IMR-90 (cell line): ENCODE data around the gene TXNDC11. TPM values are rescaled to one million over a fixed set of nuclear protein-coding genes. Genes with fewer than 3 reads are reported as not detected.

ENCODE experiments used
- ATAC-seq: fragments of 200-7000 bp; cut with Tn5 transposase; 2 replicates; pipeline ENCODE4 v1.9.1; 2020; ENCODE audit warnings: low read depth, mild to moderate bottlenecking, moderate library complexity
- BruUV-seq: library from RNA; stranded (reverse); fragments of 400-500 nt; replicated peaks from 2 replicates; lab custom pipeline; 2021; lab: Mats Ljungman, UMichigan
- CTCF ChIA-PET: fragments of 300-600 bp; formaldehyde crosslinking; extraction: SDS; loops from one replicate; lab custom pipeline; 2021; ENCODE audit warnings: antibody characterized with exemption; lab: Yijun Ruan, JAX
- POLR2A ChIA-PET: fragments of 300-600 bp; sonication (Branson Sonifier 250); formaldehyde crosslinking; loops from one replicate; lab custom pipeline; 2022; ENCODE audit warnings: antibody characterized with exemption; ENCODE audit not compliant: unreplicated experiment; lab: Charles Lee
- DNase-seq: peaks from one replicate; pipeline ENCODE4 v3.0.0; 2013
- H2AFZ ChIP-seq: replicated peaks from 2 replicates; pipeline ENCODE3; 2013; ENCODE audit warnings: low read length, mild to moderate bottlenecking; ENCODE audit not compliant: poor library complexity
- H2AK5ac ChIP-seq: 2 replicates; pipeline ENCODE4 v1.6.1; 2013; ENCODE audit warnings: low read depth, low read length, inconsistent platforms
- H2AK9ac ChIP-seq: replicated peaks from 2 replicates; pipeline ENCODE3; 2013; ENCODE audit warnings: mild to moderate bottlenecking, low read depth, low read length, moderate library complexity; ENCODE audit not compliant: poor library complexity
- H2BK120ac ChIP-seq: 2 replicates; pipeline ENCODE4 v1.6.1; 2013; ENCODE audit warnings: low read depth, low read length, inconsistent platforms
- H2BK15ac ChIP-seq: 3 replicates; pipeline ENCODE4 v1.6.1; 2013; ENCODE audit warnings: low read depth, low read length, inconsistent platforms
- H2BK20ac ChIP-seq: 2 replicates; pipeline ENCODE4 v1.6.1; 2013; ENCODE audit warnings: low read depth, mild to moderate bottlenecking, inconsistent platforms, low read length, moderate library complexity
- H2BK5ac ChIP-seq: 2 replicates; pipeline ENCODE4 v1.6.1; 2013; ENCODE audit warnings: mild to moderate bottlenecking, low read depth, low read length, inconsistent platforms; ENCODE audit not compliant: poor library complexity, severe bottlenecking
- H3K14ac ChIP-seq: replicated peaks from 2 replicates; pipeline ENCODE4 v1.6.1; 2013; ENCODE audit warnings: low read depth, low read length, inconsistent platforms
- H3K18ac ChIP-seq: 2 replicates; pipeline ENCODE4 v1.6.1; 2013; ENCODE audit warnings: low read depth, low read length, control low read depth
- H3K23ac ChIP-seq: 2 replicates; pipeline ENCODE4 v1.6.1; 2013; ENCODE audit warnings: low read depth, low read length, inconsistent platforms
- H3K27ac ChIP-seq: 2 replicates; pipeline ENCODE4 v1.5.1; 2013; ENCODE audit warnings: mild to moderate bottlenecking, control low read depth, low read length; ENCODE audit not compliant: insufficient read depth
- H3K27me3 ChIP-seq: 2 replicates; pipeline ENCODE4 v1.6.1; 2013; ENCODE audit warnings: low read length; ENCODE audit not compliant: control insufficient read depth, insufficient read depth
- H3K36me3 ChIP-seq: 2 replicates; pipeline ENCODE4 v1.6.1; 2013; ENCODE audit warnings: low read length, mixed read lengths; ENCODE audit not compliant: control insufficient read depth, insufficient read depth
- H3K4ac ChIP-seq: 2 replicates; pipeline ENCODE4 v1.6.1; 2013; ENCODE audit warnings: low read depth, low read length, inconsistent platforms
- H3K4me1 ChIP-seq: 2 replicates; pipeline ENCODE4 v1.6.1; 2013; ENCODE audit warnings: low read length, mixed read lengths; ENCODE audit not compliant: control insufficient read depth, insufficient read depth
- H3K4me2 ChIP-seq: 2 replicates; pipeline ENCODE4 v1.6.1; 2013; ENCODE audit warnings: low read depth, mild to moderate bottlenecking, control low read depth, low read length, moderate library complexity
- H3K4me3 ChIP-seq: 2 replicates; pipeline ENCODE4 v1.5.1; 2013; ENCODE audit warnings: low read depth, mild to moderate bottlenecking, control low read depth, low read length, moderate library complexity; ENCODE audit not compliant: insufficient read depth
- H3K56ac ChIP-seq: 2 replicates; pipeline ENCODE4 v1.6.1; 2013; ENCODE audit warnings: low read length, inconsistent platforms; ENCODE audit not compliant: insufficient read depth; ENCODE audit errors: extremely low read depth
- H3K79me1 ChIP-seq, 2 experiments: 2 replicates each; pipeline ENCODE4 v1.6.1; 2013; ENCODE audit warnings: low read length in 2 of 2, inconsistent platforms in 1 of 2, low read depth in 1 of 2
- H3K9ac ChIP-seq: 2 replicates; pipeline ENCODE4 v1.6.1; 2013; ENCODE audit warnings: low read depth, low read length, control low read depth
- H3K9me1 ChIP-seq: 2 replicates; pipeline ENCODE4 v1.6.1; 2013; ENCODE audit warnings: low read length, inconsistent platforms; ENCODE audit not compliant: insufficient read depth
- H3K9me3 ChIP-seq: 2 replicates; pipeline ENCODE4 v1.6.1; 2013; ENCODE audit warnings: low read length; ENCODE audit not compliant: control insufficient read depth, insufficient read depth
- H4K20me1 ChIP-seq: 2 replicates; pipeline ENCODE4 v1.6.1; 2013; ENCODE audit warnings: low read length, inconsistent platforms; ENCODE audit not compliant: insufficient read depth
- H4K5ac ChIP-seq: 2 replicates; pipeline ENCODE4 v1.6.1; 2013; ENCODE audit warnings: mild to moderate bottlenecking, low read depth, low read length, control low read depth
- H4K8ac ChIP-seq, 2 experiments: 2 replicates each; pipeline ENCODE4 v1.6.1; 2013; ENCODE audit warnings: low read depth in 2 of 2, low read length in 2 of 2, control low read depth in 1 of 2, inconsistent platforms in 1 of 2
- H4K91ac ChIP-seq: 2 replicates; pipeline ENCODE4 v1.6.1; 2013; ENCODE audit warnings: low read depth, low read length, inconsistent platforms; ENCODE audit not compliant: insufficient read depth
- CEBPB ChIP-seq: IDR thresholded peaks from 2 replicates; pipeline ENCODE4 v1.6.1; 2012; ENCODE audit warnings: low read depth, low read length, improper control_type of control experiment
- CHD1 ChIP-seq: IDR thresholded peaks from 2 replicates; pipeline ENCODE4 v1.6.1; 2012; ENCODE audit warnings: low read depth, low read length, improper control_type of control experiment
- CTCF ChIP-seq: conservative IDR thresholded peaks from 2 replicates; pipeline ENCODE4 v1.5.1; 2012; ENCODE audit warnings: mild to moderate bottlenecking, low read depth, low read length, improper control_type of control experiment
- ELK1 ChIP-seq: fragments of 150-350 bp; IDR thresholded peaks from 2 replicates; pipeline ENCODE4 v1.6.1; 2016; ENCODE audit warnings: low read depth, mild to moderate bottlenecking, low read length, moderate library complexity, borderline replicate concordance
- FOS ChIP-seq: fragments of 150-350 bp; IDR thresholded peaks from 2 replicates; pipeline ENCODE4 v1.6.1; 2016; ENCODE audit warnings: low read depth, low read length
- MAFK ChIP-seq: IDR thresholded peaks from 2 replicates; pipeline ENCODE4 v1.6.1; 2012; ENCODE audit warnings: low read depth, low read length, improper control_type of control experiment
- MAZ ChIP-seq: IDR thresholded peaks from 2 replicates; pipeline ENCODE4 v1.6.1; 2012; ENCODE audit warnings: low read depth, mild to moderate bottlenecking, low read length, improper control_type of control experiment, moderate library complexity, borderline replicate concordance
- NFE2L2 ChIP-seq: fragments of 150-350 bp; IDR thresholded peaks from 2 replicates; pipeline ENCODE4 v1.6.1; 2016; ENCODE audit warnings: low read depth, mild to moderate bottlenecking, low read length
- POLR2A ChIP-seq: IDR thresholded peaks from 2 replicates; pipeline ENCODE4 v1.6.1; 2012; ENCODE audit warnings: mild to moderate bottlenecking, low read depth, low read length
- RAD21 ChIP-seq: IDR thresholded peaks from 2 replicates; pipeline ENCODE4 v1.6.1; 2012; ENCODE audit warnings: low read length, improper control_type of control experiment
- RCOR1 ChIP-seq: IDR thresholded peaks from 2 replicates; pipeline ENCODE4 v1.6.1; 2012; ENCODE audit warnings: mild to moderate bottlenecking, low read length, improper control_type of control experiment; ENCODE audit not compliant: insufficient replicate concordance
- RFX5 ChIP-seq: IDR thresholded peaks from 2 replicates; pipeline ENCODE4 v1.8.0; 2012; ENCODE audit warnings: low read depth, mild to moderate bottlenecking, low read length, moderate library complexity
- SMC3 ChIP-seq: fragments of 150-350 bp; IDR thresholded peaks from 2 replicates; pipeline ENCODE4 v1.6.1; 2016; ENCODE audit warnings: low read depth, mild to moderate bottlenecking, antibody characterized with exemption, low read length, moderate library complexity
- USF2 ChIP-seq: fragments of 150-350 bp; IDR thresholded peaks from 2 replicates; pipeline ENCODE4 v1.6.1; 2017; ENCODE audit warnings: mild to moderate bottlenecking, antibody characterized with exemption, low read length, low read depth
- WGBS, 2 experiments: methylation state at CpG; one replicate each; pipeline versions ENCODE4 v1.1.5 to v1.1.7; 2013; ENCODE audit warnings: missing lambda C conversion rate in 2 of 2; ENCODE audit not compliant: insufficient read length in 1 of 2; ENCODE audit errors: extremely low coverage in 2 of 2; 5-methylcytosine and 5-hydroxymethylcytosine counted together
- dilution Hi-C: fragments of 300-500 bp; cut with HindIII; formaldehyde crosslinking; loops from one replicate; pipeline ENCODE4 v1.14.3; 2018; ENCODE audit warnings: low sequenced_read_pairs; ENCODE audit not compliant: unreplicated experiment
- in situ Hi-C: fragments of 300-500 bp; cut with MboI; formaldehyde crosslinking; loops from 3 replicates; pipeline ENCODE4 v1.14.3; 2019; ENCODE audit warnings: low sequenced_read_pairs, inconsistent platforms, mixed read lengths
- intact Hi-C: fragments of 100-400 bp; cut with micrococcal nuclease; formaldehyde crosslinking; loops from 2 replicates; pipeline ENCODE4 v1.10.0; 2022
- polyA plus RNA-seq, 3 experiments: library from polyadenylated mRNA; depleted of rRNA; stranded (reverse); fragments of >200 nt; gene quantifications; 2 replicates each; pipeline ENCODE4 v1.2.3, GENCODE V29; 2012; ENCODE audit warnings: low replicate concordance in 1 of 3
- total RNA-seq: library from RNA; depleted of rRNA; stranded (reverse); fragments of >200 nt; gene quantifications from 2 replicates; pipeline ENCODE4 v1.2.3, GENCODE V29; 2012

Gene TXNDC11
- total and polyA plus RNA-seq, 2 of the 4 experiments (the other 2 are of a cell fraction), result 25.3 to 42.9 TPM

- dilution Hi-C loops, result no loop called here
- Histone ChIP-seq H2BK15ac (no peak overlapping the region), H2BK20ac (no peak overlapping the region), H4K5ac (peak overlapping the region; percentile 76; the same call in 1 of the 2 replicates), H3K9me1 (peaks cover 15% of the 10 kb centered on the region), H2AFZ (no peak overlapping the region), H2AK5ac (no peak overlapping the region), H3K56ac (no peak overlapping the region), H3K9ac (no peak overlapping the region), H2AK9ac (no peak overlapping the region), H4K20me1 (peaks cover 61% of the 10 kb centered on the region), H3K18ac (no peak overlapping the region), H3K4me2 (no peak overlapping the region), H3K9me3 (no peaks in the 10 kb centered on the region), H3K27me3 (no peaks in the 10 kb centered on the region), H3K27ac (no peak overlapping the region), H3K36me3 (peaks cover 2% of the 10 kb centered on the region), H2BK120ac (no peak overlapping the region), H2BK5ac (peak overlapping the region; percentile 10), H4K91ac (no peak overlapping the region), H3K14ac (no peak overlapping the region), H3K4me1 (peaks cover 21% of the 10 kb centered on the region), H3K23ac (no peak overlapping the region), H3K4ac (no peak overlapping the region), H3K4me3 (no peak overlapping the region), H3K79me1 (peaks cover 3 to 66% of the 10 kb centered on the region in 2 experiments; a peak in 3 of 4 replicates), H4K8ac (no peak overlapping the region)
- ATAC-seq (no peak), DNase-seq (no peak)
- ChIA-PET CTCF (no interaction called here), POLR2A (no interaction called here)
- BruUV-seq, result no TSS peak
- intact Hi-C loops, result no loop called here
- TF ChIP-seq NFE2L2, result no peak
- no peak for TF ChIP-seq MAFK
- no peak for TF ChIP-seq MAZ
- TF ChIP-seq USF2, result no peak
- no peak for TF ChIP-seq SMC3
- TF ChIP-seq FOS, result no peak
- TF ChIP-seq CTCF, result no peak
- TF ChIP-seq POLR2A, result no peak
- no peak for TF ChIP-seq RCOR1
- no peak for TF ChIP-seq RAD21
- TF ChIP-seq CHD1, result no peak
- no peak for TF ChIP-seq RFX5
- TF ChIP-seq ELK1, result no peak
- no peak for TF ChIP-seq CEBPB
- no CpG with 5 or more reads among the region's 3 CpGs for WGBS, 2 experiments
- in situ Hi-C loops, result no loop called here
These were observed 46.3 kb upstream of the TXNDC11 start for GRCh38 chr16:11788914-11789313.
